NCI-H2081 treated with DMSO at 0.1 percent for 48 hours (cell line): ENCODE results near the gene RABGGTB.
"Not testable (repeated sequence)": the region's sequence is repeated elsewhere in the genome, so short reads cannot be mapped to it uniquely, and the experiment has no call there.

Experiments used
- DNase-seq: peaks from one replicate; lab custom pipeline; 2025; lab: John Stamatoyannopoulos, UW

Gene RABGGTB

GRCh38 chr1:75785983-75786853 lies at the start of gene RABGGTB:
TSS of gene RABGGTB (plus strand) at chr1:75786256. CDS start at chr1:75786272, 16 bp downstream.
- DNase-seq = peak; percentile 55

GRCh38 chr1:75742047-75742625 lies 43.9 kb upstream of the RABGGTB start:
- no peak for DNase-seq

GRCh38 chr1:75745276-75745675 lies 40.8 kb upstream of the RABGGTB start:
- no peak for DNase-seq

DNA sequence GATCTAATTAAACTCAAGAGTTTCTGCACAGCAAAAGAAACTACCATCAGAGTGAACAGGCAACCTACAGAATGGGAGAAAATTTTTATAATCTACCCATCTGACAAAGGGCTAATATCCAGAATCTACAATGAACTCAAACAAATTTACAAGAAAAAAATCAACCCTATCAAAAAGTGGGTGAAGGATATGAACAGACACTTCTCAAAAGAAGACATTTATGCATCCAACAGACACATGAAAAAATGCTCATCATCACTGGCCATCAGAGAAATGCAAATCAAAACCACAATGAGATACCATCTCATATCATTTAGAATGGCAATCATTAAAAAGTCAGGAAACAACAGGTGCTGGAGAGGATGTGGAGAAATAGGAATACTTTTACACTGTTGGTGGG lies 28.8 kb upstream of the RABGGTB start:
- DNase-seq = not testable (repeated sequence)

- not testable (repeated sequence) for DNase-seq
These were observed 27.5 kb upstream of the RABGGTB start for GRCh38 chr1:75758543-75758942.

DNA sequence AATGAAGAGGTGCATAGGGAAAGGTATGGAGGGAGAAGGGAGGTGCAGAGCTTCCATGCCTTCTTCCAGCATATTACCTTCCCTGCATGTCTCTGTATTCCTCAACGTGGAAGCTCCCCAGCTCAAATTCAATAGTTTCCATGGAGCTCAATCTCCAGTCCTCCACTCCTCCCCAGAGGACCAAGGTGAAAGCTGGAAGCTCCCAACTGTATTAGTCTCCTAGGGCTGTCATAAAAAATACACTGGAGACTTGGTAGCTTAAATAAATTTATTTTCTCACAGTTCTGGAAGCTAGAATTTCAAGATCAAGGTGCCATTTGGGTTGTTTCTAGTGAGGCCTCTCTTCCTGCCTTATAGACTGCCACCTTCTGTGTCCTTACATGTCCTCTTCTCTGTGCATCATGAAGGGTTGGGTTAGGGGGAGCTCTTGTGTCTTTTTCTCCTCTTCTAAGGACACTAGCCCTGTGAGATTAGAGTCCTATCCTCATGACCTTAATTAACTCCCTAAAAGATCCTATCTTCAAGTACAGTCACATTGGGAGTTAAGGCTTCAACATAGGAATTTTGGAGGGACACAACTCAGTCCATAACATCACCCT lies 21.9 kb upstream of the RABGGTB start:
- DNase-seq = no peak

GRCh38 chr1:75765697-75766355 lies 20.2 kb upstream of the RABGGTB start:
- no peak for DNase-seq

- no peak for DNase-seq
These were observed 18.0 kb upstream of the RABGGTB start for GRCh38 chr1:75768016-75768415.

DNA sequence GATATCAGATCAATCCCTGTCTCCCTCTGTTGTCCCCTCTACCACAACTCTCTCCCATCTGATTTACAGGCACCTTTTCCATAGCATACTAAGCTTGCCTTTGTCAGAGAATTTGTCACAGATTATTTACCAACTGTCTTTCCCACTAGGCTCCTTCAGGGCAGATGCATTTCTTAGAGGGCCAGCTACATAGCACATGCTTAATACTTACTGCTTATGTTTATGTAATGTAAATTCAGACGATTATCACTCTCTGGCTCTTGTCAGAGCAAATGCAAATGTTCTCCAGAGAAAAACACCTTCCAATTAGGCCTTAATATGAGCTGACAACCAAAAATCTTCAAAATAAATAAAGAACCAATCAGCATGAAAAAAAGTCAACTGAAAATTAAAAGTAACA lies 15.3 kb upstream of the RABGGTB start:
- DNase-seq = no peak

GRCh38 chr1:75771978-75772377 lies 14.1 kb upstream of the RABGGTB start:
- DNase-seq = no peak

GRCh38 chr1:75777812-75778211 lies 8.2 kb upstream of the RABGGTB start:
- not testable (repeated sequence) for DNase-seq

- DNase-seq = not testable (repeated sequence)
These were observed 7.4 kb upstream of the RABGGTB start for GRCh38 chr1:75778694-75779093.

DNA sequence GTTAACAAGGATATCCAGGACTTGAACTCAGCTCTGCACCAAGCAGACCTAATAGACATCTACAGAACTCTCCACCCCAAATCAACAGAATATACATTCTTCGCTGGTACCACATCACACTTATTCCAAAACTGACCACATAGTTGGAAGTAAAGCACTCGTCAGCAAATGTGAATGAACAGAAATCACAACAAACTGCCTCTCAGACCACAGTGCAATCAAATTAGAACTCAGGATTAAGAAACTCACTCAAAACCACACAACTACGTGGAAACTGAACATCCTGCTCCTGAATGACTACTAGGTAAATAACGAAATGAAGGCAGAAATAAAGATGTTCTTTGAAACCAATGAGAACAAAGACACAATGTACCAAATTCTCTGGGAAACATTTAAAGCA lies 5.9 kb upstream of the RABGGTB start:
- DNase-seq = not testable (repeated sequence)

GRCh38 chr1:75783920-75784319 lies 2.1 kb upstream of the RABGGTB start:
- not testable (repeated sequence) for DNase-seq

DNA sequence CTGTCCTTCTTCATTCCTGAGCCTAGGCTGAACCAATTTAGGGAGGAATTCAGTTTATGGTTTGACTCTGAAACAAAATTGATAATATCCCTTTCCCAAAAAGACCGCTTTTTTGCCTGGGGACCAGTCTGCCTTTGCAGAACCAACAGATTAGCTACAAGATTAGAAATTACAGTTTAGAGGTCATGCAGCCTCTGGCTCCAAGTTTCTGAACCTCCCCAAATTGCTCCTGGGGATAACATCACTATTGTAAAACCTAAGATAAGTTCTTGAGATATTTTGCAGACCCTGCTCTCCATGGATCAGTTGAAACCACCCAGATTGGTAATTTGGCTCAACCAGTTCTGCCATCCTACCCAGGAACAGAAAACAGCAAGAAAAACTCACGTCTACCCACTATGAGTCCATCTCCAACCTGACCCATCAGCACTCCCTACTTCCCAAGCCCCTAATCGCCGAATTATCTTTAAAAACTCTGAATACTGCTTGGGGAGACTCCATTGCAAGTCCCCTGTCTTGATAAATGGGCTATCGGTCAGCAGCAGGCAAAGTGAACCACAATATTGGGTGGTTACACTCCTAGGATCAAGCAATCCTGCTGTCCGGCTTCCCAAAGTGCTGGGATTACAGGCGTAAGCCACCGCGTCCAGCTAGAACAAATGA lies 605 bp upstream of the RABGGTB start:
- DNase-seq = no peak

DNA sequence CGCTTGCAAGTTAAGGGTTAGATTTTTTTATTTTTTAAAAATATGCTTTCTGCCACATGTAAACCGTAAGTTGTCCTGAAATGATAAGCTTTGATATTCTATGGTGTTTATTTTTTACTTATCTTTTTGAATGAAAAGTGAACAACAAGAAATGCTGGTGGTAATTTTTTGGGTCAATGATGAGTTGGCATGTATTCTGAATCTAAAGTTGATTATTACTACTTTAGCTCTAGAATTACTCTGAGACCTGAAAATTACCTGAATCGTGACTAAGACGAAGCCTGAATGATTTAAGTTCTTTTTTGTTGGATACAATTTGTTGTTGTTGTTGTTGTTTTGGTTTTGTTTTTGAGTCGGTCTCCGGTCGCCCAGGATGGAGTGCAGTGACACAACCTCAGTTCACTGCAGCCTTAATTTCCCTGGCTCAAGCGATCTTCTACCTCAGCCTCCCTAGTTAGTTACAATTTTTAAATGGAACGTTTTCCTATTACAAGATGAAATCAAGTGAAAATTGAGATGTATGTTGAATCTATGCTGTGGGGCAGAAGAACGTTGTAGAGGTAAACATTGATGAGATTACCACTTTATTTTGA lies 941 bp downstream of the RABGGTB start:
- DNase-seq = no peak

- no peak for DNase-seq
These were observed 1.5 kb downstream of the RABGGTB start for GRCh38 chr1:75787524-75787923.

GRCh38 chr1:75789988-75790387 lies 3.9 kb downstream of the RABGGTB start:
- no peak for DNase-seq

- no peak for DNase-seq
These were observed 5.0 kb downstream of the RABGGTB start for GRCh38 chr1:75791022-75791421.

- no peak for DNase-seq
These were observed 6.0 kb downstream of the RABGGTB start for GRCh38 chr1:75792091-75792490.

DNA sequence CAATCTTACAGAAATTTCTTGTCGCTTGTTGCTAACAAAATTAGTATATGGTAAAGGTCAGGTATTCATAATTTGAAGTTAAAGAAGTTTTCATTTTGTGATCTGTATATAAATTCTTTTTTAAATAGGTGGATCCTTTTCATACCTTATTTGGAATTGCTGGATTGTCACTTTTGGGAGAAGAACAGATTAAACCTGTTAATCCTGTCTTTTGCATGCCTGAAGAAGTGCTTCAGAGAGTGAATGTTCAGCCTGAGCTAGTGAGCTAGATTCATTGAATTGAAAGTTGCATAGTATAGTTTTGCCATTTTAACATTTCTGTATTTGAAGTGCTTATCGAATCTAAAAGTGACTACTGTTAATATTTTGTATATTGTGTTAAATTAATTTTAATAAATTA lies 8.3 kb downstream of the RABGGTB start:
- no peak for DNase-seq
